K562 (cell line): Measurements from ENCODE around the gene NAV2. TPM values are rescaled to one million over a fixed set of nuclear protein-coding genes. Genes with fewer than 3 reads are reported as not detected.

Experiments used
- ATAC-seq: fragments of 200-7000 bp; cut with Tn5 transposase; 3 replicates; pipeline ENCODE4 v1.9.1; 2020; ENCODE audit warnings: moderate library complexity
- BruUV-seq: library from RNA; stranded (reverse); fragments of 400-500 nt; replicated peaks from 2 replicates; lab custom pipeline; 2021; lab: Mats Ljungman, UMichigan
- CTCF ChIA-PET: fragments of 300-600 bp; formaldehyde crosslinking; extraction: SDS; loops from one replicate; lab custom pipeline; 2021; ENCODE audit warnings: low intra/inter-chr PET ratio; lab: Yijun Ruan, JAX
- POLR2A ChIA-PET: fragments of 300-600, 350-650 bp; sonication (Branson Sonifier 250); formaldehyde crosslinking; extraction: SDS; loops from one replicate; lab custom pipeline; 2021; ENCODE audit warnings: antibody characterized with exemption, inconsistent platforms; lab: Yijun Ruan, JAX
- DNase-seq, 4 experiments: peaks; one replicate each; pipeline versions ENCODE4 v3.0.0 to v3.0.0-alpha.2; 2011 to 2018; ENCODE audit warnings: low spot score in 3 of 4, mixed read lengths in 3 of 4; ENCODE audit errors: extremely low read depth in 1 of 4
- FAIRE-seq: peaks from 2 replicates; lab custom pipeline; 2011; peaks lifted over from hg19 to GRCh38; lab: Jason Lieb, UNC
- H2AFZ ChIP-seq: 2 replicates; pipeline ENCODE4 v1.6.0; 2011; ENCODE audit warnings: low read depth, low read length, control low read depth, inconsistent platforms
- H3K27ac ChIP-seq: fragments of 200-600 bp; 3 replicates; pipeline ENCODE4 v1.8.0; 2011; ENCODE audit warnings: low read depth, mild to moderate bottlenecking, control low read depth, inconsistent platforms, low read length, moderate library complexity, mixed read lengths; ENCODE audit errors: extremely low read depth
- H3K27me3 ChIP-seq, 2 experiments: fragments of 300-600 bp in 1 of 2; 2 replicates in 1 of 2; 3 replicates in 1 of 2; pipeline versions ENCODE4 v1.6.0 to v1.8.0; 2011; ENCODE audit warnings: inconsistent platforms in 2 of 2, low read length in 2 of 2, mild to moderate bottlenecking in 1 of 2, mixed read lengths in 1 of 2, moderate library complexity in 1 of 2; ENCODE audit not compliant: control insufficient read depth in 2 of 2, insufficient read depth in 2 of 2
- H3K36me3 ChIP-seq: fragments of 300-600 bp; 3 replicates; pipeline ENCODE4 v1.8.0; 2011; ENCODE audit warnings: mild to moderate bottlenecking, low read length, inconsistent platforms; ENCODE audit not compliant: control insufficient read depth, insufficient read depth
- H3K4me1 ChIP-seq, 2 experiments: fragments of 200-600 bp in 1 of 2; replicated peaks in 1 of 2; 2 replicates in 1 of 2; 3 replicates in 1 of 2; pipeline versions ENCODE4 v1.5.1 to v1.8.0; 2011; ENCODE audit warnings: inconsistent platforms in 2 of 2, low read length in 2 of 2, mild to moderate bottlenecking in 1 of 2, mixed read lengths in 1 of 2, moderate library complexity in 1 of 2; ENCODE audit not compliant: control insufficient read depth in 2 of 2, insufficient read depth in 2 of 2
- H3K4me2 ChIP-seq: 2 replicates; pipeline ENCODE4 v1.6.1; 2011; ENCODE audit warnings: low read length, control low read depth, inconsistent platforms, mixed read lengths; ENCODE audit not compliant: insufficient read depth
- H3K4me3 ChIP-seq: fragments of 200-600 bp; sonication (generic), shearing (Covaris generic); 2 replicates; pipeline ENCODE4 v1.5.1; 2016; ENCODE audit warnings: control low read depth, inconsistent platforms
- H3K79me2 ChIP-seq: fragments of 200-600 bp; 3 replicates; pipeline ENCODE4 v1.8.0; 2011; ENCODE audit warnings: low read length, inconsistent platforms; ENCODE audit not compliant: control insufficient read depth, insufficient read depth
- H3K9ac ChIP-seq, 2 experiments: 2 replicates each; pipeline versions ENCODE4 v1.6.0 to v1.6.1; 2011; ENCODE audit warnings: low read depth in 2 of 2, low read length in 2 of 2, control low read depth in 1 of 2, inconsistent platforms in 1 of 2, mild to moderate bottlenecking in 1 of 2, mixed read lengths in 1 of 2; ENCODE audit not compliant: insufficient read depth in 1 of 2
- H3K9me1 ChIP-seq: one replicate; pipeline ENCODE4 v1.6.0; 2011; ENCODE audit warnings: inconsistent platforms, mild to moderate bottlenecking, low read length, moderate library complexity; ENCODE audit not compliant: control insufficient read depth, insufficient read depth
- H3K9me3 ChIP-seq: replicated peaks from 2 replicates; pipeline ENCODE4 v1.5.1; 2011; ENCODE audit warnings: low read depth, low read length, inconsistent platforms; ENCODE audit not compliant: control insufficient read depth, insufficient read depth
- H4K20me1 ChIP-seq: replicated peaks from 2 replicates; pipeline ENCODE4 v1.6.1; 2011; ENCODE audit warnings: low read length, inconsistent platforms, mixed read lengths; ENCODE audit not compliant: control insufficient read depth, insufficient read depth
- ARID4B ChIP-seq: sonication (generic); formaldehyde crosslinking; IDR thresholded peaks from 2 replicates; pipeline ENCODE4 v1.8.0; 2022; ENCODE audit warnings: mild to moderate bottlenecking, missing genetic modification reagents
- CC2D1A ChIP-seq: fragments of 450-650 bp; IDR thresholded peaks from 2 replicates; pipeline ENCODE4 v1.6.1; 2017; ENCODE audit warnings: mild to moderate bottlenecking
- EWSR1 ChIP-seq: fragments of 450-650 bp; IDR thresholded peaks from 2 replicates; pipeline ENCODE4 v1.6.1; 2018; ENCODE audit warnings: borderline replicate concordance, mild to moderate bottlenecking, low read depth, moderate library complexity; ENCODE audit not compliant: partially characterized antibody
- EZH2 ChIP-seq: IDR thresholded peaks from 2 replicates; pipeline ENCODE4 v1.6.1; 2012; ENCODE audit warnings: low read depth, mild to moderate bottlenecking, inconsistent platforms, low read length, borderline replicate concordance
- MCM3 ChIP-seq: fragments of 450-650 bp; IDR thresholded peaks from 2 replicates; pipeline ENCODE4 v1.6.1; 2016
- TOE1 ChIP-seq, 2 experiments: fragments of 450-650 bp in 1 of 2; sonication (generic) in 1 of 2; formaldehyde crosslinking in 1 of 2; IDR thresholded peaks; 2 replicates each; pipeline versions ENCODE4 v1.7.1 to v1.8.0; 2016 to 2022; ENCODE audit warnings: borderline replicate concordance in 2 of 2, mild to moderate bottlenecking in 2 of 2, antibody characterized with exemption in 1 of 2, inconsistent platforms in 1 of 2, low read depth in 1 of 2, missing genetic modification reagents in 1 of 2, moderate library complexity in 1 of 2
- U2AF1 ChIP-seq: fragments of 200-400 bp; formaldehyde crosslinking; optimal IDR thresholded peaks from 2 replicates; pipeline ENCODE3; 2017; ENCODE audit warnings: mild to moderate bottlenecking, low read depth, low read length, moderate library complexity
- ZNF143 ChIP-seq: sonication (generic); formaldehyde crosslinking; IDR thresholded peaks from 2 replicates; pipeline ENCODE4 v1.9.0; 2022; ENCODE audit warnings: mild to moderate bottlenecking, missing genetic modification reagents
- ZNF217 ChIP-seq: sonication (generic); formaldehyde crosslinking; IDR thresholded peaks from 2 replicates; pipeline ENCODE4 v1.8.0; 2022; ENCODE audit warnings: mild to moderate bottlenecking, missing genetic modification reagents
- ZNF282 ChIP-seq: sonication (generic); formaldehyde crosslinking; IDR thresholded peaks from 2 replicates; pipeline ENCODE4 v1.8.1; 2023; ENCODE audit warnings: missing genetic modification reagents
- ZNF449 ChIP-seq: fragments of 250-450 bp; sonication (Bioruptor Pico); IDR thresholded peaks from 2 replicates; pipeline ENCODE4 v1.8.0; 2022; ENCODE audit warnings: moderate library complexity, mild to moderate bottlenecking, inconsistent platforms
- ZNF668 ChIP-seq: fragments of 250-450 bp; sonication (Bioruptor Pico); IDR thresholded peaks from 2 replicates; pipeline ENCODE4 v1.8.0; 2022; ENCODE audit warnings: mild to moderate bottlenecking, inconsistent platforms
- WGBS: fragments of 100-300 bp; shearing (Covaris generic); methylation state at CpG from one replicate; pipeline ENCODE4 v1.1.6; 2016; ENCODE audit warnings: low coverage, mixed read lengths; ENCODE audit not compliant: insufficient coverage; ENCODE audit errors: missing lambda C conversion rate; 5-methylcytosine and 5-hydroxymethylcytosine counted together
- in situ Hi-C: fragments of 300-500 bp; cut with MboI; formaldehyde crosslinking; loops from 4 replicates; pipeline ENCODE4 v1.15.0; 2018; ENCODE audit warnings: inconsistent platforms, mixed read lengths
- intact Hi-C: fragments of 100-400 bp; cut with micrococcal nuclease; formaldehyde crosslinking; loops from 2 replicates; pipeline ENCODE4 v1.14.2; 2022
- polyA plus RNA-seq, 8 experiments: library from polyadenylated mRNA; depleted of rRNA in 4 of 8; stranded (reverse) in 5 of 8; unstranded in 3 of 8; fragments of >200 nt; fragmentation: Nextera tagmentation in 2 of 8; fragmentation: Illumina TruSeq in 1 of 8; extraction: Ambion mirVana in 2 of 8; extraction: Trizol in 1 of 8; gene quantifications; 2 replicates each; pipeline versions ENCODE4 v1.2.1 to v1.2.3, GENCODE V29; 2011 to 2014; ENCODE audit warnings: inconsistent platforms in 1 of 8, missing spikeins in 1 of 8
- total RNA-seq, 7 experiments: library from RNA; depleted of rRNA in 6 of 7; stranded (reverse); fragments of >200 nt in 6 of 7; fragmentation: Illumina TruSeq in 2 of 7; extraction: Trizol in 2 of 7; gene quantifications; 2 replicates each; pipeline versions ENCODE4 v1.2.1 to v1.2.3, GENCODE V29; 2011 to 2021; ENCODE audit warnings: low replicate concordance in 1 of 7
- TF ChIP-seq, protein P1 (sequence below): fragments of 250-450 bp; sonication (Bioruptor Pico); IDR thresholded peaks from 2 replicates; pipeline ENCODE4 v1.5.0; 2022; ENCODE audit warnings: mild to moderate bottlenecking
- TF ChIP-seq, protein P2 (sequence below), 2 experiments: fragments of 450-650 bp in 1 of 2; sonication (generic) in 1 of 2; formaldehyde crosslinking; conservative IDR thresholded peaks; 2 replicates each; pipeline versions ENCODE4 v1.4.0 to v1.8.1; 2020 to 2022; ENCODE audit warnings: mild to moderate bottlenecking in 1 of 2, missing genetic modification reagents in 1 of 2

NAV2 gene
- total and polyA plus RNA-seq, 9 of the 15 experiments (the other 6 are each of a cell fraction or from before 2014, with no cell fraction given) = 0.03 to 0.35 (median 0.05) TPM

DNA sequence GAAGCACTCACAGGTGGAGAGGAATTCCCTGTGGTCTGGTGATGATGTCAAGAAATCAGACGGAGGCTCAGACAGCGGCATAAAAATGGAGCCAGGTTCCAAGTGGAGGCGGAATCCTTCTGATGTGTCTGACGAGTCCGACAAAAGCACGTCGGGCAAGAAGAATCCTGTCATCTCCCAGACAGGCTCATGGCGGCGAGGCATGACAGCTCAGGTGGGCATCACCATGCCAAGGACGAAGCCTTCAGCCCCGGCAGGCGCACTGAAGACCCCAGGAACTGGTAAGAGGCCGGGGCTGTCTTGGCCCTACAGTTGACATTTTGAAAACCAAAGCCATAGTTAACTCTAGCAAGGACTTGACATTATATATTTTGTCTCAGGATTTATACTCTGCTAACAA is 331.4 kb downstream of the NAV2 start:
- H4K20me1 ChIP-seq = no peaks in the 10 kb centered on the region
- intact Hi-C loops = no loop called here
- H3K9me1 ChIP-seq = no peaks in the 10 kb centered on the region
- no peak for ATAC-seq
- CTCF ChIA-PET = no interaction called here
- H3K79me2 ChIP-seq = no peaks in the 10 kb centered on the region
- H3K36me3 ChIP-seq = no peaks in the 10 kb centered on the region
- H3K27ac ChIP-seq = no peak overlapping the region
- BruUV-seq = no TSS peak
- no peak overlapping the region for H2AFZ ChIP-seq
- no peaks in the 10 kb centered on the region for H3K9me3 ChIP-seq
- peaks cover 15 to 31% of the 10 kb centered on the region in 2 experiments for H3K27me3 ChIP-seq
- POLR2A ChIA-PET = interaction anchor here (0.9 to 1.4 kb wide), 2 partner anchors 12 to 49 kb away, joined by 3 to 4 read pairs; no protein-coding TSS in a partner anchor
- H3K4me2 ChIP-seq = no peak overlapping the region
- in situ Hi-C loops = no loop called here
- H3K4me3 ChIP-seq = no peak overlapping the region
- peaks cover 0 to 9% of the 10 kb centered on the region in 2 experiments; a peak in 3 of 5 replicates for H3K4me1 ChIP-seq
- DNase-seq = no peak
- no peak overlapping the region for H3K9ac ChIP-seq
- FAIRE-seq = no peak
- WGBS = 29% methylated on average over 13 of the region's 13 CpGs
- no peak for TF ChIP-seq EZH2
- no peak for TF ChIP-seq ZNF282 (CRISPR knock-in tag)
- TF ChIP-seq ARID4B (CRISPR knock-in tag) = no peak
- no peak for TF ChIP-seq ZNF449 (CRISPR knock-in tag)
- TF ChIP-seq MCM3 = no peak
- TF ChIP-seq ZNF143 (CRISPR knock-in tag) = no peak
- TF ChIP-seq ZNF217 (CRISPR knock-in tag) = no peak
- TF ChIP-seq ZNF668 (CRISPR knock-in tag) = no peak
- no peak for TF ChIP-seq CC2D1A
- no peak for TF ChIP-seq TOE1 (IDR thresholded peaks at IDR 0.05; ENCODE audit: borderline replicate concordance)
- no peak for TF ChIP-seq TOE1 (CRISPR knock-in tag; IDR thresholded peaks at IDR 0.05; ENCODE audit: borderline replicate concordance, low read depth)
- TF ChIP-seq, protein P1, sequence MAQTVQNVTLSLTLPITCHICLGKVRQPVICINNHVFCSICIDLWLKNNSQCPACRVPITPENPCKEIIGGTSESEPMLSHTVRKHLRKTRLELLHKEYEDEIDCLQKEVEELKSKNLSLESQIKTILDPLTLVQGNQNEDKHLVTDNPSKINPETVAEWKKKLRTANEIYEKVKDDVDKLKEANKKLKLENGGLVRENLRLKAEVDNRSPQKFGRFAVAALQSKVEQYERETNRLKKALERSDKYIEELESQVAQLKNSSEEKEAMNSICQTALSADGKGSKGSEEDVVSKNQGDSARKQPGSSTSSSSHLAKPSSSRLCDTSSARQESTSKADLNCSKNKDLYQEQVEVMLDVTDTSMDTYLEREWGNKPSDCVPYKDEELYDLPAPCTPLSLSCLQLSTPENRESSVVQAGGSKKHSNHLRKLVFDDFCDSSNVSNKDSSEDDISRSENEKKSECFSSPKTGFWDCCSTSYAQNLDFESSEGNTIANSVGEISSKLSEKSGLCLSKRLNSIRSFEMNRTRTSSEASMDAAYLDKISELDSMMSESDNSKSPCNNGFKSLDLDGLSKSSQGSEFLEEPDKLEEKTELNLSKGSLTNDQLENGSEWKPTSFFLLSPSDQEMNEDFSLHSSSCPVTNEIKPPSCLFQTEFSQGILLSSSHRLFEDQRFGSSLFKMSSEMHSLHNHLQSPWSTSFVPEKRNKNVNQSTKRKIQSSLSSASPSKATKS = no peak
- TF ChIP-seq EWSR1 = no peak
- TF ChIP-seq, protein P2, sequence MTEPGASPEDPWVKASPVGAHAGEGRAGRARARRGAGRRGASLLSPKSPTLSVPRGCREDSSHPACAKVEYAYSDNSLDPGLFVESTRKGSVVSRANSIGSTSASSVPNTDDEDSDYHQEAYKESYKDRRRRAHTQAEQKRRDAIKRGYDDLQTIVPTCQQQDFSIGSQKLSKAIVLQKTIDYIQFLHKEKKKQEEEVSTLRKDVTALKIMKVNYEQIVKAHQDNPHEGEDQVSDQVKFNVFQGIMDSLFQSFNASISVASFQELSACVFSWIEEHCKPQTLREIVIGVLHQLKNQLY (CRISPR knock-in tag; conservative IDR thresholded peaks at IDR 0.05) = no peak
- TF ChIP-seq U2AF1 = no peak
